Measurements from ENCODE around the gene MSN. TPM values are rescaled to one million over a fixed set of nuclear protein-coding genes. Genes with fewer than 3 reads are reported as not detected.

MSN gene
- total and polyA plus RNA-seq, 2 donors from 2014 or later = 124 to 391 TPM

DNA sequence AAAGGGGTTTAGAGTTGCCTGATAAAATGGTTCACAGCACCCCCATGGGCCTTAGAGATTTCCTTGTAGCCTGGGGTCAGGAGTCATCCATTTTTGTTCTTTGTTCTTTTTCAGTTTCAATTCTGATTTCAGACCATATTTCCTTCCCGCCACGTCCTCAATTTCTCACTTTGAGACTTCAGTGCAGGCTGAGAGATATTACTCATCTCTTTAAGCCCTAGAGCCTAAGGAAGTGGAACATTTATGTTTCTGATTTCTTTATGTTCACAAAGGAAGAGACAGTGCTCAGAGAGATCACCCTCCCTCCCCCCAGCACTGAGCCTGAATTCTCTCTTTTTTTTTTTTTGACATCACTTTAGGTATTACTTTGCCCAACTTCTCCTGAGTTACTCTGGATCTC lies 56.3 kb downstream of the MSN start:
- no peak for FAIRE-seq
- H3K4me1 ChIP-seq (ENCODE audit: control insufficient read depth in 2 of 3, insufficient read depth in 2 of 3, low read depth in 1 of 3, low read length in 3 of 3) = no peaks in the 10 kb centered on the region
- H3K9ac ChIP-seq (ENCODE audit: low read length in 3 of 3) = no peak overlapping the region

DNA sequence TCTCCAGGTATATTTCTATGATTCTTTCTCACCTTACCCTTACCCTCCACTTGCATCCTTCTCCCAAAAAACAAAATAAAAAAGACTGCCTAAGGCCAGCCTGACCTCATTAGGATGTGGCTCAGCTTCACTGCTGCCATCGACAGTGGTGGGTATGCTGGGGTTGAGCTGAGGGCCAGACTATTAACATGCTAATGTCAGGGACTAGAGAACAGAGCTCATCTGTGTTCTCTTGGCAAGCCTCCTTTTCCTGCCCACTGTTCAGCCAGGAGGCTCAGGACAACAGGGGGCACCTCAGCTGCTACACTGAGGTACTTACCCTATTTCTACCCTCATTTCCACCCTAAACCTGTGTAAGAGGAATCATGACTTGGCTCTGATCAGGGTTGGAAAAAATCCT lies 59.3 kb downstream of the MSN start:
- Histone ChIP-seq H3K36me3 (ENCODE audit: control insufficient read depth in 2 of 3, insufficient read depth in 3 of 3, low read length in 3 of 3) (peaks cover 3 to 35% (median 18%) of the 10 kb centered on the region in 3 donors), H3K4me1 (ENCODE audit: control insufficient read depth in 2 of 3, insufficient read depth in 2 of 3, low read depth in 1 of 3, low read length in 3 of 3) (no peaks in the 10 kb centered on the region), H3K9ac (ENCODE audit: low read length in 3 of 3) (no peak overlapping the region), H3K27ac (ENCODE audit: low read depth in 2 of 2, low read length in 2 of 2) (no peak overlapping the region), H3K4me3 (ENCODE audit: low read length in 3 of 3) (no peak overlapping the region), H3K27me3 (ENCODE audit: control insufficient read depth, insufficient read depth, low read length) (no peaks in the 10 kb centered on the region), H3K9me3 (ENCODE audit: control insufficient read depth in 2 of 3, insufficient read depth in 1 of 3, low read length in 3 of 3) (no peaks in the 10 kb centered on the region)
- intact Hi-C loops (cut with DNase I) = no loop called here
- DNase-seq = no peak
- no peak for FAIRE-seq
- TF ChIP-seq, protein P1, sequence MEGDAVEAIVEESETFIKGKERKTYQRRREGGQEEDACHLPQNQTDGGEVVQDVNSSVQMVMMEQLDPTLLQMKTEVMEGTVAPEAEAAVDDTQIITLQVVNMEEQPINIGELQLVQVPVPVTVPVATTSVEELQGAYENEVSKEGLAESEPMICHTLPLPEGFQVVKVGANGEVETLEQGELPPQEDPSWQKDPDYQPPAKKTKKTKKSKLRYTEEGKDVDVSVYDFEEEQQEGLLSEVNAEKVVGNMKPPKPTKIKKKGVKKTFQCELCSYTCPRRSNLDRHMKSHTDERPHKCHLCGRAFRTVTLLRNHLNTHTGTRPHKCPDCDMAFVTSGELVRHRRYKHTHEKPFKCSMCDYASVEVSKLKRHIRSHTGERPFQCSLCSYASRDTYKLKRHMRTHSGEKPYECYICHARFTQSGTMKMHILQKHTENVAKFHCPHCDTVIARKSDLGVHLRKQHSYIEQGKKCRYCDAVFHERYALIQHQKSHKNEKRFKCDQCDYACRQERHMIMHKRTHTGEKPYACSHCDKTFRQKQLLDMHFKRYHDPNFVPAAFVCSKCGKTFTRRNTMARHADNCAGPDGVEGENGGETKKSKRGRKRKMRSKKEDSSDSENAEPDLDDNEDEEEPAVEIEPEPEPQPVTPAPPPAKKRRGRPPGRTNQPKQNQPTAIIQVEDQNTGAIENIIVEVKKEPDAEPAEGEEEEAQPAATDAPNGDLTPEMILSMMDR (IDR thresholded peaks at IDR 0.05; ENCODE audit: borderline replicate concordance, extremely low read depth, insufficient read depth) = no peak

More for the DNA sequence above, 56.3 kb downstream of the MSN start:
- no peak for DNase-seq
- H3K36me3 ChIP-seq (ENCODE audit: control insufficient read depth in 2 of 3, insufficient read depth in 3 of 3, low read length in 3 of 3) = peaks cover 0 to 6% (median 5%) of the 10 kb centered on the region in 3 donors
- TF ChIP-seq, protein P1 (IDR thresholded peaks at IDR 0.05; ENCODE audit: borderline replicate concordance, extremely low read depth, insufficient read depth) = no peak
- H3K27ac ChIP-seq (ENCODE audit: low read depth in 2 of 2, low read length in 2 of 2) = no peak overlapping the region
- intact Hi-C loops (cut with DNase I) = no loop called here
- no peaks in the 10 kb centered on the region for H3K9me3 ChIP-seq (ENCODE audit: control insufficient read depth in 2 of 3, insufficient read depth in 1 of 3, low read length in 3 of 3)
- no peaks in the 10 kb centered on the region for H3K27me3 ChIP-seq (ENCODE audit: control insufficient read depth, insufficient read depth, low read length)
- no peak overlapping the region for H3K4me3 ChIP-seq (ENCODE audit: low read length in 3 of 3)

DNA sequence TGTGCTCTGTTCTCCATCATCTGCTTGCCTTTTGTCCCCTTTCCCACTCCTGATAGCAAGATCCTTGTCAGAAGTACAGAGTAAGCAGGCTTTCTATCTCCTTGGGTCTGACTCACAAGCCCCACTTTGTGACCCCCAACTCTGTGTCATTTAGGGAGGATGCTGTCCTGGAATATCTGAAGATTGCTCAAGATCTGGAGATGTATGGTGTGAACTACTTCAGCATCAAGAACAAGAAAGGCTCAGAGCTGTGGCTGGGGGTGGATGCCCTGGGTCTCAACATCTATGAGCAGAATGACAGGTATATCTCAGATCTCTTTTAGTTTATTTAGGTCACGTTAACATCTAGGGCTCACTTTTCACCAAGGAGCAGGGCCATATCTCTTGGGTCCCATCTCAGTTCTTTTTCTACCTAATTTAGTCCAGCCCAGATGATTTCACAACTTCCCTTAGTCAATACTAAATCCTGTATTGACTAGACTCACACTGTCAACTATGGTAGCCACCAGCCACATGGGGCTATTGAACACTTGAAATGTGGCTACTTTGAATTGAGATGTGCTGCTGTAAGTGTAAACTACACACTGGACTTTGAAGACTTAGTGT lies 64.3 kb downstream of the MSN start:
- TF ChIP-seq, protein P1 (IDR thresholded peaks at IDR 0.05; ENCODE audit: borderline replicate concordance, extremely low read depth, insufficient read depth) = no peak
- Histone ChIP-seq H3K27me3 (ENCODE audit: control insufficient read depth, insufficient read depth, low read length) (no peaks in the 10 kb centered on the region), H3K9ac (ENCODE audit: low read length in 3 of 3) (no peak overlapping the region), H3K9me3 (ENCODE audit: control insufficient read depth in 2 of 3, insufficient read depth in 1 of 3, low read length in 3 of 3) (no peaks in the 10 kb centered on the region), H3K4me1 (ENCODE audit: control insufficient read depth in 2 of 3, insufficient read depth in 2 of 3, low read depth in 1 of 3, low read length in 3 of 3) (no peaks in the 10 kb centered on the region), H3K4me3 (ENCODE audit: low read length in 3 of 3) (no peak overlapping the region), H3K36me3 (ENCODE audit: control insufficient read depth in 2 of 3, insufficient read depth in 3 of 3, low read length in 3 of 3) (peaks cover 3 to 70% (median 48%) of the 10 kb centered on the region in 3 donors), H3K27ac (ENCODE audit: low read depth in 2 of 2, low read length in 2 of 2) (no peak overlapping the region)
- no peak for DNase-seq
- no peak for FAIRE-seq
- intact Hi-C loops (cut with DNase I) = no loop called here

DNA sequence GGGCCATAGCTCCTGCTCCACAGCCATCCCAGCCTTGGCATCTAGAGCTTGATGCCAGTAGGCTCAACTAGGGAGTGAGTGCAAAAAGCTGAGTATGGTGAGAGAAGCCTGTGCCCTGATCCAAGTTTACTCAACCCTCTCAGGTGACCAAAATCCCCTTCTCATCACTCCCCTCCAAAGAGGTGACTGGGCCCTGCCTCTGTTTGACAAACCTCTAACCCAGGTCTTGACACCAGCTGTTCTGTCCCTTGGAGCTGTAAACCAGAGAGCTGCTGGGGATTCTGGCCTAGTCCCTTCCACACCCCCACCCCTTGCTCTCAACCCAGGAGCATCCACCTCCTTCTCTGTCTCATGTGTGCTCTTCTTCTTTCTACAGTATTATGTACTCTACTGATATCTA lies 73.5 kb downstream of the MSN start:
- Histone ChIP-seq H3K9ac (ENCODE audit: low read length in 3 of 3) (no peak overlapping the region), H3K4me3 (ENCODE audit: low read length in 3 of 3) (no peak overlapping the region), H3K9me3 (ENCODE audit: control insufficient read depth in 2 of 3, insufficient read depth in 1 of 3, low read length in 3 of 3) (no peaks in the 10 kb centered on the region), H3K27me3 (ENCODE audit: control insufficient read depth, insufficient read depth, low read length) (no peaks in the 10 kb centered on the region), H3K36me3 (ENCODE audit: control insufficient read depth in 2 of 3, insufficient read depth in 3 of 3, low read length in 3 of 3) (peaks cover 2 to 52% (median 21%) of the 10 kb centered on the region in 3 donors), H3K4me1 (ENCODE audit: control insufficient read depth in 2 of 3, insufficient read depth in 2 of 3, low read depth in 1 of 3, low read length in 3 of 3) (peaks cover 0 to 5% (median 0%) of the 10 kb centered on the region in 3 donors), H3K27ac (ENCODE audit: low read depth in 2 of 2, low read length in 2 of 2) (no peak overlapping the region)
- FAIRE-seq (no peak), DNase-seq (no peak)
- intact Hi-C loops (cut with DNase I) = no loop called here
- TF ChIP-seq, protein P1 (IDR thresholded peaks at IDR 0.05; ENCODE audit: borderline replicate concordance, extremely low read depth, insufficient read depth) = no peak
